Measurements from ENCODE around the gene XPNPEP2. TPM values are rescaled to one million over a fixed set of nuclear protein-coding genes. Genes with fewer than 3 reads are reported as not detected.

The XPNPEP2 gene
- total RNA-seq, 1 donor from 2014 or later: 4.0 TPM

- H3K36me3 Mint-ChIP-seq: no peaks in the 10 kb centered on the region
- no peak for TF ChIP-seq CTCF (IDR thresholded peaks at IDR 0.05; ENCODE audit: unreplicated experiment)
- H3K9me3 Mint-ChIP-seq: peaks cover 11% of the 10 kb centered on the region
- H3K27me3 Mint-ChIP-seq (ENCODE audit: low read depth): peaks cover 2% of the 10 kb centered on the region
- H3K27ac Mint-ChIP-seq: no peak overlapping the region
- no peak for DNase-seq (ENCODE audit: low spot score in 2 of 2, unreplicated experiment in 2 of 2)
- H3K4me1 Mint-ChIP-seq: no peaks in the 10 kb centered on the region
- H3K4me3 Mint-ChIP-seq: no peak overlapping the region
These were observed 14.0 kb upstream of the XPNPEP2 start for GRCh38 chrX:129724754-129725153.

- no peak overlapping the region for H3K4me3 Mint-ChIP-seq
- H3K36me3 Mint-ChIP-seq: no peaks in the 10 kb centered on the region
- H3K4me1 Mint-ChIP-seq: no peaks in the 10 kb centered on the region
- peaks cover 22% of the 10 kb centered on the region for H3K9me3 Mint-ChIP-seq
- H3K27me3 Mint-ChIP-seq (ENCODE audit: low read depth): peaks cover 2% of the 10 kb centered on the region
- no peak overlapping the region for H3K27ac Mint-ChIP-seq
- peak in 1 of 2 experiments; percentile 61 for DNase-seq (ENCODE audit: low spot score in 2 of 2, unreplicated experiment in 2 of 2)
- TF ChIP-seq CTCF (IDR thresholded peaks at IDR 0.05; ENCODE audit: unreplicated experiment): peak; percentile 58
These were observed 12.3 kb upstream of the XPNPEP2 start for GRCh38 chrX:129726307-129727111.

- Mint-ChIP-seq H3K27me3 (ENCODE audit: low read depth) (no peaks in the 10 kb centered on the region), H3K36me3 (no peaks in the 10 kb centered on the region), H3K4me3 (no peak overlapping the region), H3K9me3 (peaks cover 16% of the 10 kb centered on the region), H3K4me1 (no peaks in the 10 kb centered on the region), H3K27ac (no peak overlapping the region)
- no peak for DNase-seq (ENCODE audit: low spot score in 2 of 2, unreplicated experiment in 2 of 2)
- TF ChIP-seq CTCF (IDR thresholded peaks at IDR 0.05; ENCODE audit: unreplicated experiment): no peak
These were observed 10.7 kb upstream of the XPNPEP2 start for GRCh38 chrX:129728061-129728460.

GRCh38 chrX:129731228-129731627 is 7.6 kb upstream of the XPNPEP2 start:
- H3K4me1 Mint-ChIP-seq: no peaks in the 10 kb centered on the region

GRCh38 chrX:129732857-129733256 is 5.9 kb upstream of the XPNPEP2 start:
- no peak for DNase-seq (ENCODE audit: low spot score in 2 of 2, unreplicated experiment in 2 of 2)
- no peak overlapping the region for H3K27ac Mint-ChIP-seq
- H3K4me3 Mint-ChIP-seq: no peak overlapping the region
- peaks cover 2% of the 10 kb centered on the region for H3K36me3 Mint-ChIP-seq
- peaks cover 19% of the 10 kb centered on the region for H3K9me3 Mint-ChIP-seq
- TF ChIP-seq CTCF (IDR thresholded peaks at IDR 0.05; ENCODE audit: unreplicated experiment): no peak
- peaks cover 1% of the 10 kb centered on the region for H3K4me1 Mint-ChIP-seq
- H3K27me3 Mint-ChIP-seq (ENCODE audit: low read depth): no peaks in the 10 kb centered on the region

More at GRCh38 chrX:129731228-129731627, 7.6 kb upstream of the XPNPEP2 start:
- no peak overlapping the region for H3K4me3 Mint-ChIP-seq
- H3K27me3 Mint-ChIP-seq (ENCODE audit: low read depth): no peaks in the 10 kb centered on the region
- H3K36me3 Mint-ChIP-seq: peaks cover 2% of the 10 kb centered on the region
- H3K9me3 Mint-ChIP-seq: peaks cover 19% of the 10 kb centered on the region
- no peak overlapping the region for H3K27ac Mint-ChIP-seq
- TF ChIP-seq CTCF (IDR thresholded peaks at IDR 0.05; ENCODE audit: unreplicated experiment): no peak
- DNase-seq (ENCODE audit: low spot score in 2 of 2, unreplicated experiment in 2 of 2): no peak
